Aorta (tissue), 5 donors: ENCODE data around the gene USP24. TPM values are rescaled to one million over a fixed set of nuclear protein-coding genes. Genes with fewer than 3 reads are reported as not detected.
"Not testable (repeated sequence)": the region's sequence is repeated elsewhere in the genome, so short reads cannot be mapped to it uniquely, and the experiment has no call there.

Source experiments
- ATAC-seq: fragments of 200-7000 bp; cut with Tn5 transposase; one replicate; pipeline ENCODE4 v1.9.1; 2022; ENCODE audit warnings: moderate library complexity; ENCODE audit not compliant: low FRiP score
- DNase-seq, 2 donors: peaks; one replicate each; pipeline ENCODE4 v3.0.0-alpha.2; 2020
- H3K27ac ChIP-seq, 2 donors: one replicate each; pipeline ENCODE4 v1.5.1; 2013; ENCODE audit warnings: low read length in 2 of 2, mild to moderate bottlenecking in 2 of 2, moderate library complexity in 2 of 2, control low read depth in 1 of 2, inconsistent platforms in 1 of 2, low read depth in 1 of 2
- H3K27me3 ChIP-seq, 2 donors: one replicate each; pipeline ENCODE4 v1.6.1; 2013; ENCODE audit warnings: control low read depth in 1 of 2, low read length in 1 of 2, mild to moderate bottlenecking in 1 of 2, moderate library complexity in 1 of 2; ENCODE audit not compliant: insufficient read depth in 2 of 2, control insufficient read depth in 1 of 2
- H3K36me3 ChIP-seq, 2 donors: one replicate each; pipeline ENCODE4 v1.6.1; 2013; ENCODE audit warnings: control low read depth in 1 of 2, low read length in 1 of 2, mild to moderate bottlenecking in 1 of 2; ENCODE audit not compliant: insufficient read depth in 2 of 2, control insufficient read depth in 1 of 2
- H3K4me1 ChIP-seq, 2 donors: one replicate each; pipeline ENCODE4 v1.6.1; 2013; ENCODE audit warnings: low read length in 2 of 2, control low read depth in 1 of 2, mild to moderate bottlenecking in 1 of 2, moderate library complexity in 1 of 2; ENCODE audit not compliant: insufficient read depth in 2 of 2, control insufficient read depth in 1 of 2
- H3K4me3 ChIP-seq, 2 donors: one replicate each; pipeline ENCODE4 v1.5.1; 2013; ENCODE audit warnings: low read length in 2 of 2, control low read depth in 1 of 2, mild to moderate bottlenecking in 1 of 2
- H3K9me3 ChIP-seq: one replicate; pipeline ENCODE4 v1.6.1; 2013; ENCODE audit warnings: mild to moderate bottlenecking, low read length; ENCODE audit not compliant: control insufficient read depth
- WGBS, 2 donors: extraction: QIAGEN DNeasy Blood & Tissue Kit; methylation state at CpG; one replicate each; pipeline ENCODE4 v1.1.7; 2013; 5-methylcytosine and 5-hydroxymethylcytosine counted together
- intact Hi-C, 2 donors: fragments of 100-400 bp; cut with DNase I; formaldehyde crosslinking; loops; one replicate each; pipeline versions ENCODE4 v1.14.2 to v1.15.0; 2022
- polyA plus RNA-seq, 2 donors: library from polyadenylated mRNA; stranded (reverse); fragments of 200-250 nt; gene quantifications; one replicate each; pipeline ENCODE4 v1.2.3, GENCODE V29; 2013
- total RNA-seq, 2 donors: library from RNA; stranded (reverse); fragmentation: NEBNext Ultra II Directional; extraction: Animal tissue kit (Norgen Biotek cat#: 25700); gene quantifications; one replicate each; pipeline ENCODE4 v1.2.1, GENCODE V29; 2021
- donor health status: healthy with polysubstance abuse.
- donor health status: Bipolar disorder and iron deficiency.
- donor health status: DM: no; HTN: no; CAD: no.
- donor health status: DM: no; HTN: no; CAD: no.
- donor health status: DM: yes; HTN: yes; CAD: no.

Gene USP24
- total and polyA plus RNA-seq, 4 donors: 4.4 to 54.4 (median 29.8) TPM

- Histone ChIP-seq H3K9me3 (no peaks in the 10 kb centered on the region), H3K4me3 (no peak overlapping the region), H3K36me3 (no peaks in the 10 kb centered on the region), H3K27ac (no peak overlapping the region), H3K27me3 (no peaks in the 10 kb centered on the region), H3K4me1 (no peaks in the 10 kb centered on the region)
- intact Hi-C loops: no loop called here
- DNase-seq: no peak
- no peak for ATAC-seq
- 62 to 64% methylated on average over 5 of the region's 5 CpGs for WGBS, 2 donors
Observed at GRCh38 chr1:55233145-55233777, 18.1 kb upstream of the USP24 start.

DNA sequence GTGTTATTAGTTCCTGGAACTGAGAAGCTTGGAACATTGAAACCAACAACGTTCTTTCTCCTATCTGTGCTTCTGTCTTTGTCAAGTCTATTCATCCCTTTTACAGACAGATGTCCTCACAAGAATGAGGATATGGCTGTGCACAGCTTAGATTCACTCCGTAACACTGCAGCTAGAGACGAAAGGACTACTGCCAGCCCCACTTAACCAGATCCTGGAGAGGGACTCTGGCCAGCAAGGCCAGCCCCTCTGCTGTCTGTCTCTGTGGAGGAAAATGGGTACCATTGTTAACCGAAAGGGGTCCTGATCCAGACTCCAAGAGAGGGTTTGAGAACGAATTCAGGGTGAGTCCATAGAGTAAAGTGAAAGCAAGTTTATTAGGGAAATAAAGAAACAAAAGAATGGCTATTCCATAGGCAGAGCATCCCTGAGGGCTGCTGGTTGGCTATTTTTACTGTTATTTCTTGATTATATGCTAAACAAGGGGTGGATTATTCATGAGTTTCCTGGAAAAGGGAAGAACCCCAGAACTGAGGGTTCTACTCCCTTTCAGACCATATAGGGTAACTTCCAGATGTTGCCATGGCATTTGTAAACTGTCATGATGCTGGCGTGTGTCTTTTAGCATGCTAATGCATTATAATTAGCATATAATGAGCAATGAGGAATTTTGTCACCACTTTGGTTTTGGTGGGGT is 17.4 kb upstream of the USP24 start:
- ATAC-seq: no peak
- WGBS, 2 donors: 82 to 87% methylated on average over 6 of the region's 6 CpGs
- Histone ChIP-seq H3K4me1 (no peaks in the 10 kb centered on the region), H3K36me3 (no peaks in the 10 kb centered on the region), H3K9me3 (no peaks in the 10 kb centered on the region), H3K27ac (no peak overlapping the region), H3K27me3 (no peaks in the 10 kb centered on the region), H3K4me3 (no peak overlapping the region)
- intact Hi-C loops: no loop called here
- no peak for DNase-seq

DNA sequence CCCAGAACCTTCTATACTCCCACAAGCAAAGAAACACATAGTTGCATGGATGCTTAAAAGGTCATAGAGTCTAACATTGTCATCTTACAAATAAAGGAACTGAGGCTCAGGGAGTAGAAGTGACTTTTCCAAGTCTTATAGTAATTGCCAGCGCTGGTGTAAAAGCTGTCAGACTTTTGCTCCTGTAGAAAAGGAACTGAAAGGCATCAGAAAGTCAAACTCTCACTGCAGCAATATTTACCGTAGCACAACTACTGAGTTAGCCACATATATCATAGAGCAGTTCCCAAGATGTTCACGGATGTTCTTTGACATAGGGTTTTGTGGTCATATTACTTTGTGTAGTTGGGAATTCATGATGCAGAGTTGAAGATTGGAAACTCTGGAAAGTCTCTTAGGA is 16.6 kb upstream of the USP24 start:
- no peak for ATAC-seq
- intact Hi-C loops: no loop called here
- H3K36me3 ChIP-seq: no peaks in the 10 kb centered on the region
- no peaks in the 10 kb centered on the region for H3K9me3 ChIP-seq
- no peaks in the 10 kb centered on the region for H3K27me3 ChIP-seq
- WGBS, 2 donors: 90 to 92% methylated on average over 3 of the region's 3 CpGs
- no peak overlapping the region for H3K4me3 ChIP-seq
- H3K4me1 ChIP-seq: no peaks in the 10 kb centered on the region
- no peak overlapping the region for H3K27ac ChIP-seq
- no peak for DNase-seq

DNA sequence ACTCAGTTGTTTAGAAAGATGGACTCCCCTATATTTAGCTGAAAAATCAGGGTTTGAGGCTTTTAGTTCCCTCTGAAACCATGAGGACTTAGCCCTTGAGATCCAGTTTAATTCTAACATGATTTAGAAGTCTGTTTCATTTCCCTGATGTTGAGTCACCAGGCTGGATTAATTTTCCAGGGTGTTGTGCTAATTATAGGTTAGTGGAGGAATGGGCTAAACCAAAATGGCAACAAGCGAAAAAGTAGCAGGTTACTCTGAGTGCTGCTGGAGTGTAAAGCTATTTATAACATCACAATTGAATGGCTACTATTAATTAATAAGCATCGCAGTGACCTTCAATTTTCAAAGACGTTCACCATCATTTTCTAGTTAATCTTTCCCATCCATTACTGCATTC is 15.5 kb upstream of the USP24 start:
- H3K36me3 ChIP-seq: no peaks in the 10 kb centered on the region
- no peaks in the 10 kb centered on the region for H3K4me1 ChIP-seq
- ATAC-seq: no peak
- H3K9me3 ChIP-seq: no peaks in the 10 kb centered on the region
- no peak overlapping the region for H3K27ac ChIP-seq
- H3K27me3 ChIP-seq: no peaks in the 10 kb centered on the region
- no peak overlapping the region for H3K4me3 ChIP-seq
- intact Hi-C loops: no loop called here
- 78 to 79% methylated on average over 3 of the region's 3 CpGs for WGBS, 2 donors
- DNase-seq: no peak

DNA sequence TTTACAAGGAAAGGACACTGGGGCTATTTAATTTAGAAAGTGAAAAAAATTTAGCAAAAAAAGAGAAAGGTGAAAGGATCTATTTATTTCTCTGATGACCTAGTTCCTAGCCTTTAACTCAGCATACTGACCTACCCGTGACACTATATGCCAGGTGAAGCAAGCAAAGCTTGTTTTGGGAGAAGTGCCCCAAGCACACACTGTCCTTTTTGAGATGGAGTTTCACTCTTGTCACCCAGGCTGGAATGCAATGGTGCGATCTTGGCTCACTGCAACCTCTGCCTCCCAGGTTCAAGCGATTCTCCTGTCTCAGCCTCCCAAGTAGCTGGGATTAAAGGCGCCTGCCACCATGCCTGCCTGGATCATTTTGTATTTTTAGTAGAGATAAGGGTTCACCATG is 14.6 kb upstream of the USP24 start:
- WGBS, 2 donors: 93 to 95% methylated on average over 4 of the region's 4 CpGs
- H3K27ac ChIP-seq, H3K9me3 ChIP-seq, H3K4me1 ChIP-seq, DNase-seq, intact Hi-C loops, H3K36me3 ChIP-seq, H3K4me3 ChIP-seq, H3K27me3 ChIP-seq, ATAC-seq: not testable (repeated sequence)

- Histone ChIP-seq H3K27ac (no peak overlapping the region), H3K9me3 (no peaks in the 10 kb centered on the region), H3K4me1 (no peaks in the 10 kb centered on the region), H3K4me3 (no peak overlapping the region), H3K36me3 (no peaks in the 10 kb centered on the region), H3K27me3 (no peaks in the 10 kb centered on the region)
- DNase-seq (no peak), ATAC-seq (no peak)
- WGBS, 2 donors: 32 to 44% methylated on average over 1 of the region's 1 CpG
- intact Hi-C loops: no loop called here
Observed at GRCh38 chr1:55225228-55225627, 10.1 kb upstream of the USP24 start.

DNA sequence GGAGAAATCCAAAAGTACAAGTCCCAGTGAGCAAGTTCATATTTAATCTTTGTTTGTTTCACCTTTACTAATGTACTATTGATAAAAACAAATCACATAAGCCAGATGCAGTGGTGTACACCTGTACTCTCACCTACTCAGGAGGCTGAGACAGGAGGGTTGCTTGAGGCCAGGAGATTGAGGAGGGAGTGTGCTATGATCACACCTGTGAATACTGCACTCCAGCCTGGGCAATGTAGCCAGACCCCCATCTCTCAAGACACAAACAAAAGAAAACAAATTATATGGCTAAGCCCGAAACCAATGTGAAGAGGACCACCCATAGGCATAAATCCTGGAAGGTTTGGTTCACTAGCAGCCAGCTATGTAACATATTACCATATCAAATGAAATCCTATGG is 9.6 kb upstream of the USP24 start:
- no peak overlapping the region for H3K27ac ChIP-seq
- H3K4me3 ChIP-seq: no peak overlapping the region
- no peaks in the 10 kb centered on the region for H3K9me3 ChIP-seq
- DNase-seq (no peak), ATAC-seq (no peak)
- no peaks in the 10 kb centered on the region for H3K36me3 ChIP-seq
- H3K4me1 ChIP-seq: no peaks in the 10 kb centered on the region
- H3K27me3 ChIP-seq: no peaks in the 10 kb centered on the region
- intact Hi-C loops: no loop called here
- WGBS, 2 donors: 73 to 92% methylated on average over 1 of the region's 1 CpG

GRCh38 chr1:55222152-55222551 is 7.0 kb upstream of the USP24 start:
- 80 to 81% methylated on average over 6 of the region's 6 CpGs for WGBS, 2 donors
- H3K9me3 ChIP-seq: no peaks in the 10 kb centered on the region
- no peaks in the 10 kb centered on the region for H3K36me3 ChIP-seq
- H3K4me3 ChIP-seq: no peak overlapping the region
- DNase-seq (no peak), ATAC-seq (no peak)
- intact Hi-C loops: no loop called here
- H3K4me1 ChIP-seq: no peaks in the 10 kb centered on the region
- H3K27ac ChIP-seq: no peak overlapping the region
- H3K27me3 ChIP-seq: no peaks in the 10 kb centered on the region
